Thyroid gland (tissue), 4 donors: ENCODE measurements around the gene CDC25C.

Source experiments
- CTCF ChIP-seq, 6 experiments: fragments of 200-600 bp in 3 of 6; fragments of 450-650 bp in 3 of 6; sonication (generic) in 3 of 6; IDR thresholded peaks; one replicate each; pipeline ENCODE4 v1.5.1; 2016 to 2019; ENCODE audit warnings: antibody characterized with exemption in 6 of 6, mild to moderate bottlenecking in 2 of 6, inconsistent platforms in 1 of 6, moderate library complexity in 1 of 6
- POLR2A ChIP-seq, 2 donors: fragments of 450-650 bp; IDR thresholded peaks; one replicate each; pipeline ENCODE4 v1.6.1; 2017; ENCODE audit warnings: antibody characterized with exemption in 2 of 2, mild to moderate bottlenecking in 2 of 2, moderate library complexity in 1 of 2

- no peak for TF ChIP-seq CTCF (IDR thresholded peaks at IDR 0.05)
- no peak for TF ChIP-seq POLR2A (IDR thresholded peaks at IDR 0.05)
Measured at GRCh38 chr5:138271281-138271680, 60.3 kb downstream of the CDC25C start.
